NCI-H2107 treated with DMSO at 0.1 percent for 48 hours (cell line): ENCODE results near the gene GMIP.

Experiments
- DNase-seq: peaks from one replicate; lab custom pipeline; 2025; ENCODE audit not compliant: unreplicated experiment; lab: John Stamatoyannopoulos, UW

Gene GMIP

DNA sequence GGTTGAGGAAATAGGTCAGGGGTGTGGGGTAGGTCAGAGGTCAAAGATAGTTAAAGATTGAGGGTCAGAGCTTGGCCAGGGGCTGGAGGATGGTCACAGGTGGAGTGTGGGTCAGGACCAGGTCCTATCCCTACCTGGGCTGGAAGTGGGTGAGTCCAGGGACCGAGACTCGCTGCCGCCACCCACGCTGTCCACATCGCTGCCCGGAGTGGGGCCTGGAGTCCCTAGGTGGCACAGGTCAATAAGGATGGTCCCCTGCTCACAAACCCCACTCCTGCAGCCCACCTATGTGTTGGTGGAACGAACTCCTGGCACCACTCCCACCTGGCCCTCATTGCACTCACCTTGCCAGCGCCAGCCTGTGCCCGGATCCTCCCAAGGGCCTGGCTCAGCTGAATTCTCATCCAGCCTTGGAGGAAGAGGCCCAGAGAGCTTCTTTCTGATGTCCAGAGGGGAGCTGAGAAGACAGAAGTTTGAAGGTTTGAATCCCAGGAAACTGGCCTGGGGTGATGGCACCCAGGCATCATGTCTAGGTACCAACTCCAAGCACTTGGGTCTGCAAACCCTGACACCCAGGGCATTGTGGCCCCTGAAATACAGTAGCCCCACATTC is 6.8 kb downstream of the GMIP start:
- DNase-seq = no peak

DNA sequence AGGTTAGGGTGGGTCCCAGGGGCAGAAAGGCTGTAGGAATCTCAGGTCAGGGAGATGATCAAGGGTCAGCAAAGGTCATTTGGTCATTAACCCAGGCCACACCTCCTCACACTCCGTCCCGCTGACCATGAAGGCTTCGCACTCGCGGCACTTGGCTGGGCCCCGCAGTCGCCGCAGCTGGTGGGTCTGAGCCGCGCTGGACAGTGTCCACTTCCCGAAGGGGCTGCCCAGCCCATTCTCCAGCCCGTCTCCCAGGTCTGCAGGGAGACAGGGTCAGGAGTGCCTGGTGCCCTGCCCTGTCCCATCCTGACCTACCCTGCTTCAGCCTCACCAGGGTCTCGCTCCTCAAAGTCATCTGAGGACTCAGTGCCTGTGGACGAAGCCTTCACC is 8.1 kb downstream of the GMIP start:
- DNase-seq = no peak

DNA sequence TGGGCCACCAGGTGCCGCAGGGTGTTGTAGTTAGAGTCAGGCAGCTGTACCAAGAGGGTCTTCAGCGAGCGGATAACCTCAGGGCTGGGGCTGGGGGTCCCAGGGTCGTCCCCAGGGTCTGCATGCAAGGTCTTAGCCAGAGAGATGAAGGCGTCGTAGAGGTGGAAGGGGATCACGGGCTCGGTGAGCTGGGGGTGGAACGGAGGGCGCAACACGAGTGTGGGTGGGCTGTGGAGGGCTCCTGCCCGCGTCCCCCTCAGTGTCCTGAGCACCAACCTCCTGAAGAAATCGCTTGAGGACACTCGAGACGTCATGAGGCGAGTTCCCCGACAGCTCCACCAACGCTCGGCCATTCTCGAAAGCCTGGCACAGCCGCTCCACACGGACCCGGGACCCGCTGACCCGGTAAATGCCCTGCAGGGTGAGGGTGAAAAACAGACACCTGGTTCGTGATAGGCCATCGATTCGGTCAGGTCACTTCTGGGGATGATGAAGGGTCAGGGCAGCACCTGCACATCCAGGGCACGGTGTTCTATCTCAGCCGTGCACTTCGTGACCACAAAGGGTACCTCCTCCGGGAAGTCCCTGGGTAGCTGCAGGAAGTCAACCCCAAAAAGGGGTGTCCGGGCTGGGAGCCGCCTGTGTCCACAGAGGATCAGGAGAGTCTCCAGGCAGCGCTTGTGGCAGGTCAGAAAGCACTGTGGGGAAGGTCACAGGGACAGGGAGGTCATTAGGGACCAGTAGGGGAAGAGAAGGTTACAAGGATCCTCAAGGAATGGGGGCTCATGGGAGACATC is 8.7 kb downstream of the GMIP start:
- DNase-seq = no peak

- no peak for DNase-seq
These were observed 9.5 kb downstream of the GMIP start for GRCh38 chr19:19633711-19634515.

GRCh38 chr19:19632661-19633060 is 10.8 kb downstream of the GMIP start:
- DNase-seq = no peak

GRCh38 chr19:19631346-19631745 is 12.1 kb downstream of the GMIP start:
- DNase-seq = no peak

GRCh38 chr19:19630426-19630825 is 13.0 kb downstream of the GMIP start:
- DNase-seq = no peak

GRCh38 chr19:19630062-19630414 is 13.4 kb downstream of the GMIP start:
- no peak for DNase-seq

DNA sequence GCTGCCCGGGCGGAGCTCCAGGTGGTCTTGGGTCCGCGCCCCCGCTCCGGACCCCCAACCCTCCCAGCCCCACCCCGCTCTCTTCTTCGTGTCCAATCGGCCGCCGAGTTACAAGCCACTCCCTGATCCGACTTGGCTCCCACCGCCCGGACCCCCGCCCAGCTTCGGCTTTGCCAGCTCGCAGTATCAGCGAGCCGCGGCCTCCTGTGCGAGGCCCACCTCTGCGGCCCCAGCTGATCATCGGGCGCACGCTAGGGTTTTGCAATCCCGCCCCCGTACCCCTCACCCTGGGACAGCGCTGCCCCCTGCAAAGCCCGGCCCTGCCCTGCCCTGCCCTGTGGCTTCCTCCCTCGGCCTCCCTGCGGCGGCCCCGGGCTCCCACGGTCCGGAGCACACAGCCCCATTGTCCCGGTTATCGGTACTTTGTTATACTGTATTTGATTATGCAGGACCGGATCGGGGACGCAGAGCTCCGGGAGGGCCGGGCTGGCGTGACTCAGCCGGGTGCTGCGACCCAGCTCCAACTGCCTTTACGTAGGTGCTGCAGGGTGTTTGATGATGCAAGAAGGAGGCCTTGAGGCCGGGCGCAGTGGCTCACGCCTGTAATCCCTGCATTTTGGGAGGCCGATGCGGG is 14.8 kb downstream of the GMIP start:
- no peak for DNase-seq

GRCh38 chr19:19627621-19628500 is 15.6 kb downstream of the GMIP start, which contains the start of gene LPAR2:
Gene LPAR2, minus strand, starts transcription at chr19:19628220. Its CDS starts 945 bp downstream, at chr19:19627275.
- no peak for DNase-seq

DNA sequence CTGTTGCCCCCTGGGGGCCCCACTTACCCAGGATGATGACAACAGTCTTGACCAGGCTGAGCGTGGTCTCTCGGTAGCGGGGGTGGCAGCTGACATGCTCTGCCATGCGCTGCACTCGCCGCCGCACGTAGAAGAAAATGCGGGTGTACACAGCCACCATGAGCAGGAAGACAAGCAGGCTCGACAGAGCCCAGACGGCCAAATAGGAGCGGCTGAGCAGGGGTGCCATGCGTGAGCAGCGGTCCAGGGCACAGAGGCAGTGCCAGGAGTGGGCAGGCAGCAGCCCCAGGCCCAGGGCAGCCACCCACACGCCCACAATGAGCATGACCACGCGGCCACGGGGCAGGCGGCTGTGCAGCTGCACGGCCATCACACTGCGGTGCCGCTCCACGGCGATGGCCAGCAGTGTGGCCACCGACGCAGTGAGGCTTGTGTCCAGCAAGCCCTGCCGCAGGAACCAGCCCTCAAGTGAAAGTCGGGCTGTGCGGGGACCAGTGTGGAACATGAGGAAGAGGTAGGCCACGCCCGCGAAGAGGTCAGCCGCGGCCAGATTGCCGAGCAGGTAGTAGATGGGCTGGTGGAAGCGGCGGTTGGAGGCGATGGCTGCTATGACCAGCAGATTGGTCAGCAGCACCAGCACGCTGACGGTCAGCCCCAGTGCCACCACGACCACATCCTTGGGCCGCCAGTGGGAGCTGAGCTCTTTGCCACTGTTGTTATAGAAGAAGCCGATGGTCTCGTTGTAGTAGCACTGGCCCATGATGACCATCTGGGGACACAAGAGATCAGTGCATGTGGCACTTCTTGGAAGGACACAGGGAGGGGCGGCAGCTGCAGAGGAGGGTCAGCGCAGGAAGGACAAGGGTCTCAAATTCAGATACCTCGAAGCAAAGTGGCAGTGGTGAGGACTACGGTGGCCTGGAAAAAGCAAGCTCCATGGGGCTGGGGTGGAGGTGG is 16.7 kb downstream of the GMIP start:
- no peak for DNase-seq

DNA sequence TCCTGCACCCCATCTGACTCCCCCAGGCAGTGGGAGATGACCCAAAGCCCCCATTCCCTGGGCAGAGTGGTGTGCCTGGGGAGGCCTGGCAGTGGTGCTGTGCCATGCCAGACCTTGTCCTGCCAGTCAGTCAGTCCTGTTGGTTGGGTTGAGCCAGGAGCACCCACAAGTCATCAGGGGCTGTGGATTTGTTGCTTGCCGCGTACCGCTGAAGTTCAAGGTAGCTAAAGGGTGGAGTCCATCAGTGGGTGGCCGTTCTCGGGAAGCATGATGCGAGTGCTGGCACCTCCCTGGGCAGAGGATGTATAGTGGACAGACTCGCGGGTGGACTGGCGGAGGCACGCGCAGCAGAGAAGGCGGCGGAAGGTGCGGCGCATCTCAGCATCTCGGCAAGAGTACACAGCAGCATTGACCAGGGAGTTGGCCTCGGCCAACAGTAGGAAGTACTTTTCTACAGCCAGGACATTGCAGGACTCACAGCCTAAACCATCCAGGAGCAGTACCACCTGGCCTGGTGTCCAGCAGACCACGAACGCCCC is 19.4 kb downstream of the GMIP start:
- DNase-seq = no peak

DNA sequence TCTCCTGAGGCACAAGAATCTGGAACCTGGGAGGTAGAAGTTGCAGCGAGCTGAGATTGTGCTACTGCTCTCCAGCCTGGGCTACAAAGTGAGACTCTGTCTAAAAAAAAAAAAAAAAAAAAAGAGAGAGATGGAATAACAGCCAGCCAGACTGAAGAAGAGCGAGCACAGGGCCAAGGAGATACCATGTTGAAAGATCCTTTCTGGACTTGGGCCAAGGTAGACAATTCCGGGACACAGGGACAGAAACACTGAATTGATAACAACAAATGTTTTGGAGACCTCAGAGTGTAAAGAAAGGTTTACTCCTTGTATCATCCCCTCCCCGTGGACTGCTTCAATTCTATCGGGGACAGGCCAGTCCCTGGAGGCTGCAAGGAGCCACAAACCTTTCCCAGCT is 20.1 kb downstream of the GMIP start:
- no peak for DNase-seq

DNA sequence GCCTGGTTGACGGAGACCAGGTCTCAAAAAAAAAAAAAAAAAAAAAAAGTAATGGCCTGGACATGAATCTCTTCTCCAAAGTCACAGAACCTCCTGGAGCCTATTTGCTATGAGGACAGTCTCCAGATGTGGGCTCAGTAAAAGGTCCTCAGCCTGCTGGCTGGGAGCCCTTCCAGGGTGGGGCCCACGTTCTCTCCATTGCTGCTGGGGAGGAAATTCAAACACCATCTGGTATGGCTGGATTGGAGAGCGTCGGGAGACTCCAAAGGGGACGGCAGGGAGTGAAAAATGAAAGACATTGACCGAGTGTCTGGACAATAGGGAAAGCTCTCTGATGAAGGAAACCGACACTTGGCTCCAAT is 23.6 kb downstream of the GMIP start:
- no peak for DNase-seq

DNA sequence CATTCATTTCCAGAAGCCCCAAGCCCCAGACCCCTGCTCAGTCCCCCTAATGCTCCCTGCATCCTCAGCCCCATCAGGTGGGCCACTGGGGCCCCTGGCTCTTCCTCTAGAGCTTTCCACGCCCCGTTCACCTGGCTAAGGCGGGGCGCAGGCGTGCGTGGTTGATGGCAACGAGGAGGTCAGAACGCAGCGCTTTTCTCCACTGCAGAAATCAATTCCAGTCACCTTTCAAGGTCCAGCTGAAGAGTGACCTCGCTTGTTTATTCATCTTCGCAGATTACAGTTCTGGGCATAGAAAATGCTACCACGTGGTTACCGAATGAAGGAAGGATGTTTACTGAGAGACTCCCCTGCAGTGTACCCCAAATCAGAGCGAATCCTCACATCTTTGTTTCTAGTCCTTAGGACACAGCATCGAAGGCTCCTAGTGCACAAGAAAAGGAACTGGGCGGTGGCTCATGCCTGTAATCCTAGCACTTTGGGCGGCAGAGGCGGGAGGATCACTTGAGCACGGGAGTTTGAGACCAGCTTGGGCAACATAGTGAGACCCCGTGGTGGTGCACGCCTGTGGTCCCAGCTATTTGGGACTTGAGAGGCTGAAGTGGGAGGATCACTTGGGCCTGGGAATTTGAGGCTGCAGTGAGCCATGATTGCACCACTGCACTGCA is 24.1 kb downstream of the GMIP start:
- no peak for DNase-seq

DNA sequence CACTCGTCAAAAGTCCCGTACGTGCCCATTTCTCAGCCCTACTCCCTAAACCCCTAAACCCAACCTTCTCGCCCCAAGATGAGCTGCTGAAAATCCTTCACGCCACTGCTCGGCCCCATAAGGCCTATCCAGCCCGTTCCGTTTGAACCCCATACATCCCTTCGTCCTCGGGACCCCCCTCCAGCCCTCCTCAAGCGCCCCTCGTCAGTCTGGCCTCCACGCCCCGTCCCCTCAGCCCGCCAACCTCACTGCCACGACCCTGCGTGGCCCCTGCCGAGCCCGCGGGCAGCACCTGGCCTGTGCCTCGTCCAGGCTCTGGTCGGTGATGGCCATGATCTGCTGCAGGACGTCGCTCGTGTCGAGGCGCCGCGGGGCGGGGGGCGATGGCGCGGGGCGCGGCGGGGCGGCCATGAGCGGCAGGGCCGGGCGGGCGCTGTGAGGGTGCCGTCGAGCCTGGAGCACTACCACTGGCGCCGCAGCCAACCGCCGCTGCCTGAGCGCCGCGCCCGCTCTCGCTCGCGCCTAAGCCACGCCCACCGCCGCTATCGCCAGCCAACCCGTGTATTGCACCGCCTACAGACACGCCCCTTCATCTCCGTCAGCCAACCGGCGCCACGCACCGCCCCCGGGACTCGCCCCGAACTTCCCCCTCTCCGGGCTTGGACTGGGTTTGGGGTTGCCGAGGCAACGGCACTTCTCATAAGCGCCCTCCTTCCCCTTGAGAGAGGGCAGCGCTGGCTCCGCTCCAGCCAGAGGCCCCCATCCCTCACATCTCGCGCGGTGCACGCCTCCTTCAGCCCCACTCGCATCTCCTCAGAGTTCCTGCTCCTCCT is 25.0 kb downstream of the GMIP start, which contains the start of gene PBX4:
PBX4 (minus strand) TSS at position 469 of the 833 bp plus-strand sequence; CDS start at position 411, 58 bp downstream.
- DNase-seq = peak; percentile 90

DNA sequence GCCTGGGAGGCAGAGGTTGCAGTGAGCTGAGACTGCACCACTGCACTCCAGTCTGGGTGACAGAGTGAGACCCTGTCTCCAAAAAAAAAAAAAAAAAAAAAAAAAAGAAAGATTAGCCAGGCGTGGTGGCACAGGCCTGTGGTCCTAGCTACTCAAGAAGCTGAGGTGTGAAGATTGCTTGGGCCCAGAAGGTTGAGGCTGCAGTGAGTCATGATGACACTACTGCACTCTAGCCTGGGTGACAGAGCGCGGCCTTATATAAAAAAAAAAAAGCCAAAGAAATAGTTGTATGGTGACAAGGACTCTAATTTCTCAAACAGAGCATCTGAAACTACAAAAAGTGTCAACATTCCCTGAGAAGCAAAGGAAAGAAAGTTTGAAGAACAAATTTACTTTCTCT is 28.4 kb downstream of the GMIP start:
- DNase-seq = no peak

GRCh38 chr19:19613506-19613905 is 30.0 kb downstream of the GMIP start:
- DNase-seq = no peak
